HG02870 (cell line): ENCODE results near the gene PPIP5K1.
A peak's percentile ranks its signal among the peaks of the same experiment; 100 is the strongest.

Experiments
- ATAC-seq: cut with Tn5 transposase; IDR thresholded peaks from one replicate; pipeline ENCODE4 v1.9.1; 2021; ENCODE audit warnings: mild to moderate bottlenecking, moderate library complexity; ENCODE audit not compliant: unreplicated experiment

The PPIP5K1 gene

DNA sequence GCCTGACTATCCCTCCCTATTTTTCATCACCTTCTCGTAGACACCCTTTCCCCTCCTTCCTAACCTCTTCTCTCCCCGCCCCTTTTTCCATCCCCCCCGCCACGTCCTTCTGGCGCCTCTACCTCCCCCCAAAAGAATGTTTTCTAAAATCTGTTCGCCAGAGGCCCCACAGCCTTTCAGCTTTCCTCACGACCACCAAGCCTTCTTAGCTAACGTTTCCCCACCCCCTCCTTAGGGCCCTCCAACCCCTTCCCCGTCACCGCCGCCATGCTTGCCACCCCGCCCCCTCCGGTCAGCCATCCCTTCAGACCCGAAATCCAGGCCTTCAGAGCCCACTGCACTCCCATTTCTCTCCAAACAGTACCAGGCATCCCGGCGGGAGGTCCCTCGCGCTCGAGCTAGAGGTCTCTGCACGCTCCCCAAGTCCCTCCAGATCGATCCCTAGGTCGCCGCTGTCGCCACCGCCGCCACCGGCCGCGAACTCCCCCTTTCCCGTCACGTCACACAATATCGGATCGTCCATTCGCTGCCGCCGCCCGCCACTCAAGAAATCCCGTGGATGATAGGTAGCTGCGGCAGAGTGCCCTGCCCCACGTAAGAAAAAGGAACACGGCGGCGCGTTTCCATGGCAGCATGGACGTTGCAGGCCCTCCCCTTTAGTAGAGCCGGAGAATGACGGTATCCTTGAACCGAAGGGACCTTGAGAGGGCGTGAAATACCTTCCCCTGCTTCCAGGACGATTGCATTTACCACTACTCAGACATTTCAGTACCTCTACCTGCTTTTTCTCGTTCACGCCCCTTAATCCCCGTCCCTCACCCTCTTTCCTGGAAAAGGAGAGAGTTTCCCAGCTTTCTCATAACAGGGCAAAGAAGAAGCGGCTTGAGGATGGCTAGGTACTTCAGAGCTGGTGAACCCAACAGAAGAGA, 97.1 kb downstream of the PPIP5K1 start, which contains the start of gene TP53BP1:
Gene TP53BP1, minus strand, starts transcription at position 484 of the 929 bp plus-strand sequence. Its CDS starts 113 bp downstream, at position 371.
- ATAC-seq: peak; percentile 98

DNA sequence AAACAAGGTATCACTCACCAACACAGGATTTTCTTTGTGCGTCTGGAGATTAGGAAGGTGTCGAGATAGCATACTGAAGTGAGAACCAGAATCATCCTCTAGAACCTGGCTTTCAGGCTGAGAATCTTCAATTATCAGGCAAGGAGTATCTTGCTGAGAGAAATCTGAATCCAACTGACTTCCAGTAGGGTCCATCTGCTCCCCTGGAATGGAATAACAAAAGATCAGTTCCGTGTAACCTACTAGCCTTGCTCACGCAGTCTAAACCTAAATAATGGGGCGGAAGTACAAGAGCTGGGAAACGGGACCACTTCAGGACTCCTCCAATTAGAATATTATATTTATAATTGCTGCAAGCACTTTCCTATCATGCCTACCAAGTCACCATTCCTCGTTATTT, 97.7 kb downstream of the PPIP5K1 start:
- no peak for ATAC-seq

DNA sequence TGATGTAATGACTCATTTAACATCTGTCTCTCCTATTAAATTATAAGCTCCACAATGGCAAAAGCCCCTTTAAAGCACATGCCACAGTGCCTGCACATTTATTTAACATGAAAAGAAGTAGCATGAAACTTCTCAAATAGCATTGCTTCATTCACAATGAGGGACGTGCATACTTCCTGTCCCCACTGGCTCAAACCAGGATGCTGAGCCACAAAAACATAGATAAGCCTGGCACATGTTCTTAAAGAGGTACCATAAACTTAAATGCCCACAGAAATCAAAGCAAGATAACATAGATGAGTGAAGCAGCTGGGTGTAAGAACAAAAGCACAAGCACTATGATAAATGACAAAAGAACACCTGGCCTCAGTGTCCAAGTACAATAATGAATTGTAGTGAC, 100.8 kb downstream of the PPIP5K1 start:
- ATAC-seq: no peak

DNA sequence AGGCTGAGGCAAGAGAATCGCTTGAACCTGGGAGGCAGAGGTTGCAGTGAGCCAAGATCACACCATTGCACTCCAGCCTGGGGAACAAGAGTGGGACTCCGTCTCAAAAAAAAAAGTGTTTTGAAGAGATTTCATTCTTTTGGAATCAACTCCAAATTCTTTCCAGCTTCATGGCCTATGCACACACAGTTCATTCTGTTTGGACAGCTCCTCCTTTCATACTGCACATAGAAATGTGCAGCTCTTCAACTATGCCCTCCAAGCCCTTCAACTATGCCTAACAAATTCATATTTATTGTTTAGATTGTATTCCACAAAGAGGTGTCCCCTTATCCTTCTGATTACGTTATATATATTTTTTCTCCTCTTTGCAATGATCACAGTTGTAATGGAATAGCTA, 101.2 kb downstream of the PPIP5K1 start:
- no peak for ATAC-seq

DNA sequence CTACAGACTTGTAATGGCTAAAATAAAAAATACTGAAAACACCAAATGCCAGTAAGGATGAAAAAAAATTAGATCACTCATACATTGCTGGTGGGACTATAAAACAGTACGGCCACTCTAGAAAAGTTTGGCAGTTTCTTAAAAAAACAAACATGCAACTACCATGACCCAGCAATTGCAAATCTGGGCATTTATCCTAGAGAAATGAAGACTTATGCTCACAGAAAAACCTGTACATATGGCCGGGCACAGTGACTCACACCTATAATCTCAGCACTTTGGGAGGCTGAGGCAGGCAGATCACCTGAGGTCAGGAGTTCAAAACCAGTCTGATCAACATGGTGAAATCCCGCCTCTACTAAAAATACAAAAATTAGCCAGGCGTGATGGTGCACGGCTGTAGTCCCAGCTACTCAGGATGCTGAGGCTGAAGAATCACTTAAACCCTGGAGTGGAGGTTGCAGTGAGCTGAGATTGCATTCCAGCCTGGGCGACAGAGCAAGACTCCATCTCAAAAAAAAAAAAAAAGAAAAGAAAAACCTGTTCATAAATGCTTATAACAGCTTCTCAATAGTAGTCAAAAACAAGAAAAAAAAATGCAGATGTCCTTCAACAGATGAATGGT, 102.6 kb downstream of the PPIP5K1 start:
- no peak for ATAC-seq

DNA sequence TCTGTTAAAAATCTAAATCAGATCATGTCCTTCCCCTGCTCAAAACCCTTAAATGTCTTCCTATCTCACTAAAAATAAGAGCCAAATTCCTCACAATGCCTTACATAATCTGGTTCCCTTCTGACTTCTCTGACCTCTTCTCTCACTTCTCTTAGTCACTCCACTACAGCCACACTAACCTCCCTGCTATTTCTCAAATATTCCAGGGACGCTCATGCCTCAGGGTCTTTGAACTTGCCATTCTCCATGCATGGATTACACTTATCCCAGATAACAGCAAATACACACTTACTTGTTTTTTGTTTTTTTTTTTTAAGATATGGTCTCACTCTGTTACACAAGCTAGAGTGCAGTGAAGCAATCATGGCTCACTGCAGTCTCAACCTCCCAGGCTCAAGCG, 105.6 kb downstream of the PPIP5K1 start:
- no peak for ATAC-seq
